Fibroblast of the aortic adventitia (primary cell): ENCODE results near the gene SEMA6A. TPM values are rescaled to one million over a fixed set of nuclear protein-coding genes. Genes with fewer than 3 reads are reported as not detected.
"Not testable (repeated sequence)": the region's sequence is repeated elsewhere in the genome, so short reads cannot be mapped to it uniquely, and the experiment has no call there.

Experiments
- DNase-seq: peaks from one replicate; pipeline ENCODE4 v3.0.0-alpha.2; 2010; ENCODE audit warnings: low read depth
- H3K4me3 ChIP-seq: 2 replicates; pipeline ENCODE4 v1.5.1; 2011; ENCODE audit warnings: low read depth, mild to moderate bottlenecking, control low read depth, low read length, moderate library complexity
- total RNA-seq: library from RNA; depleted of rRNA; stranded (reverse); fragments of >200 nt; gene quantifications from 2 replicates; pipeline ENCODE4 v1.2.3, GENCODE V29; 2012; ENCODE audit warnings: low replicate concordance
- TF ChIP-seq, protein P1 (sequence below): IDR thresholded peaks from 2 replicates; pipeline ENCODE4 v1.5.1; 2011; ENCODE audit warnings: mild to moderate bottlenecking, low read length, control low read depth, inconsistent platforms; ENCODE audit not compliant: insufficient read depth

Gene SEMA6A
- total RNA-seq, 1 donor: 0.36 TPM

DNA sequence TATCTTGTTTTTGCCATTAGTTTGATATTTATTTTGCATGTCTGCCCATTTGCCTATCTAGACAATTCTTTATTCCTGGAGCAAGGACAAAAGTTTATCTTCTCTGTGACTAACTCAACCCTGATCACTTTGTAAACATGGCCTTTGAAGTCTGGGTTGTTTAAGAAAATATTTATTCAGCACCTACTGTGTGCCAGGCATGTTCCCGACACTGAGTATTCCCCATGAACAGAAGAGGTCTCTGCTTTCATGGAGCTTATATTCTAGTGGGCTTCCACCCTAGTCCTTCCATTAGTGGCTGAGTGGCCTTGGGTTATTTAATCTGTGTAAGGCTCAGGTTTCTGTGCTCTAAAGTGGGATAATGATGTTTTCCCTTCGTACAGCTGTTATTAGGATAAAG is 49.7 kb downstream of the SEMA6A start:
- DNase-seq: no peak
- TF ChIP-seq, protein P1, sequence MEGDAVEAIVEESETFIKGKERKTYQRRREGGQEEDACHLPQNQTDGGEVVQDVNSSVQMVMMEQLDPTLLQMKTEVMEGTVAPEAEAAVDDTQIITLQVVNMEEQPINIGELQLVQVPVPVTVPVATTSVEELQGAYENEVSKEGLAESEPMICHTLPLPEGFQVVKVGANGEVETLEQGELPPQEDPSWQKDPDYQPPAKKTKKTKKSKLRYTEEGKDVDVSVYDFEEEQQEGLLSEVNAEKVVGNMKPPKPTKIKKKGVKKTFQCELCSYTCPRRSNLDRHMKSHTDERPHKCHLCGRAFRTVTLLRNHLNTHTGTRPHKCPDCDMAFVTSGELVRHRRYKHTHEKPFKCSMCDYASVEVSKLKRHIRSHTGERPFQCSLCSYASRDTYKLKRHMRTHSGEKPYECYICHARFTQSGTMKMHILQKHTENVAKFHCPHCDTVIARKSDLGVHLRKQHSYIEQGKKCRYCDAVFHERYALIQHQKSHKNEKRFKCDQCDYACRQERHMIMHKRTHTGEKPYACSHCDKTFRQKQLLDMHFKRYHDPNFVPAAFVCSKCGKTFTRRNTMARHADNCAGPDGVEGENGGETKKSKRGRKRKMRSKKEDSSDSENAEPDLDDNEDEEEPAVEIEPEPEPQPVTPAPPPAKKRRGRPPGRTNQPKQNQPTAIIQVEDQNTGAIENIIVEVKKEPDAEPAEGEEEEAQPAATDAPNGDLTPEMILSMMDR: no peak

DNA sequence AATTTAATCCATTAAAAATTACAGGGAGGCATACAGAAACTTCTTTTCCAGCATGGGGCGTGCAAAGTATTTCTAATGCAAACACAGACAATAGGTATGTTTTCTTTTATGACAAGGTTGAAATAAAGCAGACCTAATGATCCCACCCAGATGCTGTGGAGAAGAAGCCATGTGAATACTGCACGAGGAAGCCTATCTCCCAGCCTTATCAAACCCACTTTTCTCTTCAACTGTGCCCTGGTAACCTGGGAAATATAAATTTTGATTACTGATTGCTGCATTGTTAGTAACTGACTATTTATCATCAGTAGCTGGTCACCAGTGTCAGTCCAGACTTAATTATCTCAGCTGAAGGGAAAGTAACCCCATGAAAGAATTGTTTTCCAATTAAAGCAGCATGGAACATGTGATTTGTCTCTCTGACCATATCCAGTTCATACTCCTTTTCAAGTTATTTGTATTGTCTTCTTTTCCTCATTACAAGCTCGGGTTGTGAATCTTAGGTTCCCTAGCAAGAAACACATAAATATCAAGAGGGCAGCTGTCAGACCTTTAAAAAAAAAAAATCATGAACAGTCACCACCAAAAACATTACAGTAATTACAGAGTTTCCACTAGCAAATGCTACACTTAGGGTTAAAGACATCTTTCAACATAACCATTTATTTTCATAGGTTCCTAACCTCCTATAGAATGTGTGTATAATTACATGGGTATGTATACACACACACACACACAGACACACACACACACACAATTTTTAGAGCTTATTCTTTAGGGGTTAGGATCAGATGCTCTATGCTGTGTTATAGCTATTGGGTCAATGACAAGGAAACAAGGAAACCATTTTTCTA is 50.3 kb downstream of the SEMA6A start:
- H3K4me3 ChIP-seq: no peak overlapping the region
- TF ChIP-seq, protein P1: no peak
- DNase-seq: no peak

More for the DNA sequence above, 49.7 kb downstream of the SEMA6A start:
- no peak overlapping the region for H3K4me3 ChIP-seq

DNA sequence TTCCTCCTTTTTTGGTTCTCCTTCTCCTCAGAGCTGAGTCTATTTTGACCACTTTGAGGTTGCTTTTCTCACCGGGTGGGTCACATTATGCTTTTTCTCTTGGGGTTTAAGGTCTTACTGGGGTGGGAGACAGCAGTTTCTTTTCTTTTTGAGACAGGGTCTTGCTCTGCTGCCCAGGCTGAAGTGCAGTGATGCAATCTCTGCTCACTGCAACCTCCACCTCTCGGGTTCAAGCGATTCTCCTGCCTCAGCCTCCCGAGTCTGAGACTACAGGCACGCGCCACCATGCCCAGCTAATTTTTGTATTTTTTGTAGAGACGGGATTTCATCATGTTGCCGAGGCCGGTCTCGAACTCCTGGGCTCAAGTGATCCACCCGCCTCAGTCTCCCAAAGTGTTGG is 51.4 kb downstream of the SEMA6A start:
- not testable (repeated sequence) for H3K4me3 ChIP-seq, DNase-seq

DNA sequence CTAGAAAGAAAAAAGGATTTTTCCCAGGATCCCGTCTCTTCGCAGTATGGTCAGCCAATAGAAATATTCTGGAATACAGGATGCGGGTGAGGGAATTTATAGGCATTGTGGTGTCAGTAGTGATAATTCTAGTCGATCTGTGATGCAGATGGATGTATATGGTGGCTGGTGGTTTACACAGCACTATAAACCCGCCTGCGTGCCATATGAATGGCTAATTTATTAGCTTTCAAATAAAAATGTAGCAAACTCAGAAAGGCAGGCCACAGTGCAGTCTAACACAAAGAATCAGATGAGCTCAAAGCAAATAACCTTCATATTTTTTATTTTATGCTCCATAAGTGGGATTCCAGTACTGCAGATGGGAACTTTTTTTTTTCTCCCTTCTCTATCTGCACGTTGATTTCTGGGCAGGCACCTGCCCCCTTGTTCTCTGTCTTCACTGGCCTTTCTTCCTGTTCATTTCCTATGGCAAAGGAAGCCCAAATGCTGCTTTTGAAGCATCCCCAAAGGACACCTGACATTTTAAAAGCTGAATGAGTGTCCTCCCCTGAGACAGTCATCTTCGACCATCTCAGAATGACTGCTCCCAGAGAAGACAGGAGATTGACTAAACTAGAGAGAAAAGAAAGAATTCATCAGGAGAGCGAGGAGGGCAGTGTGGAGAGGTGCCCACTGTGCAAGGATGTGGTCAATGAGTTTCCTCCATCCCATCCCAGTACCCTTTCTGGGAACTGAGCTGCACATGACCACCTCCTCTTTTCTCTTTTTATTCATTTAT is 52.1 kb downstream of the SEMA6A start:
- TF ChIP-seq, protein P1: no peak
- DNase-seq: no peak

DNA sequence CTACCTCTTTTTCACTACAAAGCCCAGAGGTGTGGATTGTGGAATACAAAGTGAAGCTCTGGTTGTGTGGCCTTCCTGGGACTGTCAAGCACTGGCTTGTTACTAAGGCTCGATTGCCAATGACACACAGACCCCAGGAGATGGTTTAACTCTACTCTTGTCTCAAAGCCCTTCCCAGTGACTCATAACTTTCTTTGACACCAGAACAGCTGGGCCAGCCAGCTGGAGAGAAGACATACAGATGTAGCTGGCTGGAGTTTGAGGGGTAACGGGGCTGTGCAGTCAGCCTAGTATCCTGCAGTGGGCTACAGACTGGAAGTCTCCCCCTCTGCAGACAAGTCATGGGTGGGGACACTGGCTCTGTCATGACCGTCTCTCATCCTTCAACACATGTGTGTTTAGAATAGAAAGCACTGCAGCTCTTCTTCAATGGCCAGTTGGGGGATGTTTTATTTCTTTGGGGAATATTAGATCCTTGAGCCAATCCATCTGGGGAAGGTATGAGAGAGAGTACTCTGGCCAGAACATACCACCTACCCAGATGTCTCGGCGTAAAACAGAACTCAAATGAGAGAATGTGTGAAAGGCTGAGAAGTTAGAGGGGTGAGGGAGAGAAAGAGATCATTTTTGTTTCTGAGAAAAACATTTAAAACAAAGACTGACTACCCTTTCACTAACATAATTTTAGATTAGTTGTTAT is 53.3 kb downstream of the SEMA6A start:
- H3K4me3 ChIP-seq: no peak overlapping the region
- TF ChIP-seq, protein P1: no peak
- no peak for DNase-seq

More for the DNA sequence above, 52.1 kb downstream of the SEMA6A start:
- no peak overlapping the region for H3K4me3 ChIP-seq

DNA sequence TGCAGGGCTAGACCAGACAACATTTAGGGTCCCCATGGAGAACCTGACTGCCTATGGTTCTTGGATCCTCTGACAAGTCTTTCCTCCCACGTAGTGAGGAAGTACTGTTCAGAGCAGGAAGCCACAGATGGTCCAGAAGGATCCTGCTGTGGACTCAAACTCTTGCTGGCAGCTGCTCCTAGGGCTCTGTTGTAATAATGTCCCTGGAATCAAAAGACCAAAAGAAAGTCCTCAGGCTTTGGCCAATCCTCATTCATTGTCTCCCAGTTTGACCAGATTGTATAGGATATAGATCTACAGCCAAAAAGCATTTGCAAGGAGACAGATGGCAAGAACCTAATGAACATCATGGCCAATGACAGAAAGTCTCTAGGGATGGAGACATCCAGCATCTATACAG is 53.9 kb downstream of the SEMA6A start:
- no peak overlapping the region for H3K4me3 ChIP-seq
- TF ChIP-seq, protein P1: no peak
- DNase-seq: no peak

DNA sequence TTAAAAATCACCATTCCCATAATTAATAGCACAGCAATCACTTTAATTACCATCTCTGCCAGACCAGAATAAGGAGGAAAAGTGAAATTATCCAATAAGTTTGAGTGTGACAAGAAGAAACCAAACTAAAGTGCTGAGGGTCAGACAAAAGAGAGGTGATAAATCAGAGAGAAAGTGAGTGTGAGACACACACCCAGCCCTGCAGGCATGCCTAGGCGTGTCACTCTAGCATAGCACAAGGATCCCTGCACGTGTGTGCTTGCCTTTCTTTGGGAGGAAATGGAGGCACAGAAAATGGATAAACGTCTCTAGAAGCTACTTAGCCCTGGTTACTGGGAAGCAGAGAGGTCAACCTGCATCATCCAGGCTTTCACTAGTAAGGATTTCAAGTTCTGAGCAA is 56.2 kb downstream of the SEMA6A start:
- TF ChIP-seq, protein P1: no peak
- DNase-seq: no peak
- H3K4me3 ChIP-seq: no peak overlapping the region
